Nucleus accumbens (tissue), 56 donors: ENCODE measurements around the gene CHMP4B.
A peak's percentile ranks its signal among the peaks of the same experiment; 100 is the strongest.

ENCODE experiments used
- DNase-seq, 56 donors: peaks; one replicate each; lab custom pipeline; 2025; lab: John Stamatoyannopoulos, UW

CHMP4B gene

DNA sequence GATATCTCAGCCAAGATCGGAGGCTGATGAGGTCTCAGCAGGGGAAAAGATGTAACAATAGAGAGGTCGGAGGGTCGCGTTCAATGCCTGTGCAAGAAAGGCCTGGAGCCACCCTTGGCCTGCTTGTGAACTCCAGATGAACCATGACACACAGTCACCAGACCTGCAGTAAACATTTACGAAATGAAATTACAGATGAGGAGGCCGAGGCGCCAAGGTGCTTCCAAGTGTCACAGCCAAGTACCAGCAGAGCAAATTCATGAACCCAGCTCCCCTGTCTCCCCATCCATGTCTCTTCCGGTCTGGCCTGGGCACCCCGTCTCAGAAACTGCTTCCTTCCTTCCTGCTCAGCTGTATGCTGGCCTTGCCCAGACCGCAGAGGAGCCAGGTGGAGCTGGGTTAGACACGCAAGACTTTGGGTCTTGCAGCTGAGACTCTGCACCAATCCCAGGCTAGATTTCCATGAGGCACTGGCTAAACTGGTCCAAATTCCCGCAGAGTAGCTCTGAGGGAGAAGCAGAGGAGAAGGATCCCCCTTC lies 48.1 kb downstream of the CHMP4B start:
- no peak for DNase-seq

DNA sequence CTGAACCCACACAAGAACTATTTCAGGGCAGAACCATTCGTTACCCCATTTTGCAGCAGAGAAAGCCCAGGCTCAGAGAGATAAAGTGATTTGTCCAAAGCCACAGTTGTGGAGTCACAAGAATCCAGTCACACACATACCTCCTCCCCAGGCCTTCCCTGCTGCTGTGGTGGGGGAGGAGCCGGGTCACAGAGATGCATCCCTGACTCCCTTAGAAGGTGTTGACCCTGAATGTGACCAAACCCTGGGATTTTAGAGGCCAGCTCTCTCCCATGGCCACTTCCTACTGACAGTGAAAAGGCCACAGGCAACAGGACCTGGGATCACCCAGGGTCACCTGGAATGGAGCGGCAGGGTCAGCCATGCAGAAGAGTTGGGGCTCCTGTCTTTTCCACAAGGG lies 48.6 kb downstream of the CHMP4B start:
- no peak for DNase-seq

DNA sequence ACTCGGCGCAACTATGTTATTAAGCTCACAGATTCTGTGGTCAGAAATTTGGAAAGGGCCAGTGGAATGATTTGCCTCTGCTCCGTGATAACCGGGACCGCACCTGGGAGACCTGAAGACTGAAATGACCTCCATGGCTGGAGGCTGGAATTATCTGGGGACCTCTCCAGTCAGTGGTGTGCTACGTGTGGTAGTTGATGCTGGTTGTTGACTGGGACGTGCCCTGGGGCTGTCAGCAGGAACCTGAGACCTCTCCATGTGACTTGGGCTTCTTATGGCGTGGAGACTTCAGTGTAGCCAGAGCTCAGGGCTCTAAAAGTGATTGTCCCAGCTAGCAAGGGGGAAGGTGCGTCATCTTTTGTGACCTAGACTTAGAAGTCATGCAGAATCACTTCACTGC lies 50.3 kb downstream of the CHMP4B start:
- DNase-seq, result no peak

GRCh38 chr20:33862709-33863403 lies 51.7 kb downstream of the CHMP4B start:
- peak in 30 of 56 donors; percentile 1 to 57 (median 15) for DNase-seq

DNA sequence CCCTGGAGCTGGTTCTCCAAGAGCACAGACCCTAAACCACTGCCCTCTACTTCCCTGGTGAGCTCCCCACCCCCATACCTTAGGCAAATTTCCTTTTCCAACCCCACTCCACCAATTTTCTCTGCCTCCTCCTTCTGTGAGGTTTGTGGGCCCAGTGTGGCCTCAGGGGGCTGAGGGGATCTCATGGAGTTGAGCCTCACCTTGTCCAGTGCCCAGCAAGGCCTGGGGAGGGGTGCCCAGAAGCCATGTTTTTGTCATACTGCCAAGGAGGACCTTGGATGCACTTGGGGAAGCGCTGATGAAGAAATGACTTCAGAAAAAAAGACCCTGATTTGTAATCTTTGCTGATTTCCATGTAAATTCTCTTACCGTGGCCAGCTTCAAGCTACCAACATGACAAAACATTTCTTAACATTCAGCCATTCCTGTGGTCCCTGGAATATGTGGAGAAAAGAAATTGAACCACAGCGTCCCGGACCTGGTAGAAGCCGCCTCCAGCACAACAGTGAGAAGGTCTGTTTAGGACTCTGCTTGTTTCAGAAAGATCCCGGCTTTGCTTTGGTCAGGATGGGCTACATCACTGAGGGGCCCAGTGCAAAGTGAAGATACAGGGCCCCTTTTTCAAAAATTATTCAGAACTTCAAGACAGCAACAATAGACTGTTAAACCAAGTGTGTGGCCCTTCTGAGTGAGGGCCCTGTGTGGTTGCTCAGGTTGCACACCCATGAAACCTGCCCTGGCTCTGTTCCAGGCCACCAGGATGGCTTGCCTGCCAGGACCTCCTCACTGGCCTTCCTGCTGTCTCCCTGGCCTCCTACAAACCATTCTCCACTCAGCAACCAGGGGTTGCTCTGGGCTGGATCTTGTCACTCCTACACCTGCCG lies 52.5 kb downstream of the CHMP4B start:
- DNase-seq, result no peak

DNA sequence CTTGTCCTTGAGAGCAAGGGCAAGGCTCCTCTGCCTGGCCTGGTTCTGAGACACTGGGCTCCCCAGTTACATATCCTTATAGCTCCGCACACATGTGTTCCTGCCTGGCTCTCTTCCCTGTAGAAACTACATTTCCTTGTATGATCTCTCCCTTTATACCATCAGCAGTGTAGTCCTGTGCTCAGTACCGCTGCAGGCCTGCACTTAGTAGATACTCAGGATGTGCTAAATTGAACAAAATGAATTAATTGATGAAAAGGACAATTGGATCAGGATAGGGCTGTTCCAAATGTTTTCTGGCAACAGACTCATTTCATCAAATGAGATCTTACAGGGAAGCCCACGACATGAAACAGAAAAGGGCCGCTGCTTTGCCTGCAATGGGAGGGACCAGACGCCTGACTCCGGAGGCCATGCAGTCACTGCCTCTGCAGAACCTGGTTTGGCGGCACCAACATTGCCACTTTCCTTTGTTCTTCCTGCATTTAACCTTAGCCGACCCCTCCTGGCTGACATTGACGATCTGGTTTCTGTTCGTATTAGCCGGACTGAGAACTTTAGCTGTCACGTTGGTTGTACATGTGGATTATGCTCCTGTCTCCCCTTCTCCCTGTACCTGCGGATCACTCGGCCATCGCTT lies 53.3 kb downstream of the CHMP4B start:
- no peak for DNase-seq

DNA sequence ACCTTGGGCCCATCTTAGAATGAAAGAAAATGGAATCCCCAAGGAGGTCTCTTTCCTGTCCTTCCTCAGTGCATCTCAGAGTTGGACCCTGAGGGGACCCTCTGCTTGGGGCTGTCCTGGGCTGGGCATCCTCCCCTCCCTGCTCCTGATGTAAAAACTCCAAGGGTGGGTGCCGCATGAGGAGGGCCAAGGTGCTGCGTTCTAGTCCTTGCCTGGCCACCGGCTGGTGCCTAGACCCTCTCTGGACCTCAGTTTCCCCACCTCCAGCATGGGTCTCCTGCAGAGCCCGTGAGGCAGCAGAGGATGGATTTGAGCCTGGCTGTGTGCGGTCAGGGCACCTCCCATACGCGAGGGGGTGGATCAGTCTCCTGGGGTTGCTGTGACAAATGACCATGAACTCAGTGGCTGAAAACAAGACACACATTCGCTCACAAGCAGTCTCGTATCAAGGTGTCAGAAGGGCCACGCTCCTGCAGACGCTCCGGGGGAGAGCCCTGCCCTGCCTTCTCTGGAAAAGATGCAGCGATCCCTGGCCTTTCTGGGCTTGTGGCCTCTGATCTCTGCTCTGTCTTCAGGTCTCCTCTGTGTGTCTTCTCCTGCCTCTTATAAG lies 54.7 kb downstream of the CHMP4B start:
- no peak for DNase-seq

DNA sequence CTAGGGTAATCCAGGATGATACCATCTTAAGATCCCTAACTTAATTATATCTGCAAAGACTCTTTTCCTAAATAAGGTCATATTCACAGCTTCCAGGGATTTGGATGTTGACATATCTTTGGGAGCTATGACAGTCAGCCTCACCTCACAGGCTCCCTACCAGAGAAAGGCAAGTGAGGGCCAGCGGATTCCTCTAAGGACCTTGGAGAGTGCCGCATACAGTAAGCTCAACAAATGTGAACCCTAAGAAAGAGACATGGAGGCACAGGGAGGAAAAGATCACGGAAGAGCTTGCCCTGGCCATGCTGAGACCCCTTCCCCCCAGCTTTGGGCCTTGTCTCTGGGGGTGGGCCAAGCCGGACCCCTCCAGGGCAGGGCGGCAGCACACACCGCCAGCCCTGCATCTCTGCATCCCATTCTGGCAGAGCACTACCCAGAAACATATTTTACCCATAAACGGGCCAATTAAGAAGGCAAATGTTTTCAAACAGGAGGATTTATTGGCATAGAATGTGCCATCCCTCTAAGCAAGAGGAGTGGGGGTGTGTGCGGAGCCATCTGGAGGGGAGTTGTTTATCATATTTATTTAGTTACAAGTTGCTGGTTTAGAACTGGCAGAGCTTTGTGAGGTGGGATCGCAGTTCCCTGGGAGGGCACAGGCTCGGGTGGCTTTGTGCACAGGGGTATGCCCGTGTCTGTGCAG lies 55.4 kb downstream of the CHMP4B start:
- DNase-seq, result no peak

GRCh38 chr20:33868042-33868441 lies 56.9 kb downstream of the CHMP4B start:
- DNase-seq, result no peak

DNA sequence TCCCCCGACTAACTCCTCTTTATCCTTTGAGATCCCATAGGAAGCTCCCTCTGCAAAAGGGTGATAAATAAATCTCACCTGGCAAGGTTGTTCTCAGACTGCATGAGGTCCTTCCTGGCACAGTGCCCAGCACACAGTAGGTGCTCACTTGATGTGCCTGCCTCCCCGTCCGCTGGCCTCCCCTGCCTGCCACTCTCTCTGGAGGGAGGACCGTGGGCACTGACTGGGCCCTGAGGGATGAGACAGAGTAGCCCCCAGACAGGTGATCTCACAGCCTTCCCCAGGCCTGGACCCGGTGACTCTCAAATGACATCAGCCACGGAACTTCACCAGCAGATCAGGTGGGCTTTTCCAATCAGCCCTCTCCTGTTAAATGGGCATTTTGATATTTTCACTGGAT lies 57.4 kb downstream of the CHMP4B start:
- DNase-seq, result no peak

DNA sequence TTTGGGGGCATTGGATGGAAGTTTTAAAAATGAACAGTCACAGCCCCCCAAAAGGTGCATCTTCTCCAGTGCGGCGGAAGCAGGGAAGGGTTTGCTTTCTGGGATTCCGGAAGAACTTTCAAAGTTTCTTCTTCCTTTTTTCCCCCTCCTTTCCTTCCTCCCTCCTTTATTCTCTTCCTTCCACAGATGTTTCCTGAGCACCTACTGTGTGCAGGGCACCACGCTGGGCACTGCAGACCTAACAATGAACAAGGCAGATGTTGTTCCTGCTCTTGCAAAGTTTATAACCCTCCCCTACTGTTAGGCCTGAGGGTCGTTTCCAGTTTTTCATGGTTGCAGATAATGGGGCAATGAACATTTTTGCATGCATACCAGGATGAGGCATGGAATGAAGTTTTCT lies 58.1 kb downstream of the CHMP4B start:
- DNase-seq, result no peak

DNA sequence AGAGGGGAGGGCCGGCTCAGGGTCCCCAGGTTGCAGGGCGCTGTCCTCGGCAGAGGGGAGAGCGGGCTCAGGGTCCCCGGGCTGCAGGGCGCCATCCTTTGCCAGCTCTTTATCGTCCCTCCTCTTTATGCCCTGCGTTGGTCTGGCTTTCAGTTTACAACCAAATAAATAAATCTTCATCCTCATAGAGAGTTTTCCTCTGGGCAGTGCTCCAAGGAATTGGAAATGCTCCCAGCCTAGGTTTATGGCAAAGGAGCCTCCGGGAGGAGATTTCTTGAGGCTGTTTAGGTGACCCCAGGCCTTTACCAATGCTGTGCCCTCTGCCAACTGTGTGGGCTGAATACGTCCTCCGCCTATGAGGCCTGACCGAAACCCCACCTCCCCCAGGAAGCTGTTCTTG lies 60.2 kb downstream of the CHMP4B start:
- DNase-seq, result no peak

- DNase-seq, result no peak
These were observed 63.0 kb downstream of the CHMP4B start for GRCh38 chr20:33874129-33874528.

GRCh38 chr20:33875055-33875454 lies 63.9 kb downstream of the CHMP4B start:
- DNase-seq, result no peak

DNA sequence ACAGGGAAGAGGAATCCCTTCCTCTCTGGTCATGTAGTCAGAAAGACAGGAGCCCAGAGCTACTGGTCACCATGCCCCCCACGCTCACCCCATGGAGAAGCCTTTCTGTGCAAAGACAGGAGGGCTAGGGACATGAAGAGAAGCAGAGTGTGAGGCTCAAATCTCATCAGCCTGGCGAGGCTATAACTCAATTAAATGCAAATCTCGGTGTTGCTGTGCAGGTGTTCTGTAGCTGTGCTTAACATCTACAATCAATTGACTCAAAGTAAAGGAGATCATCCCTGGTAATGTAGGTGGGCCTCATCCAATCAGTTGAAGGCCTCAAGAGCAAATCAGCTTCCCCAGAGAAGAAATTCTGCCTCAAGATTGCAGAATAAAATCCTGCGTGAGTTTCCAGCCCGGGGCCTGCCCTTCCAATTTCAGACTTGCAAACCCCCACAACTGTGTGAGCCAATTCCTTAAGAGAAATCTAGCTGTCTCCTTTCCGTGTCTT lies 64.4 kb downstream of the CHMP4B start:
- DNase-seq, result no peak

GRCh38 chr20:33878583-33878982 lies 67.4 kb downstream of the CHMP4B start:
- DNase-seq, result no peak

DNA sequence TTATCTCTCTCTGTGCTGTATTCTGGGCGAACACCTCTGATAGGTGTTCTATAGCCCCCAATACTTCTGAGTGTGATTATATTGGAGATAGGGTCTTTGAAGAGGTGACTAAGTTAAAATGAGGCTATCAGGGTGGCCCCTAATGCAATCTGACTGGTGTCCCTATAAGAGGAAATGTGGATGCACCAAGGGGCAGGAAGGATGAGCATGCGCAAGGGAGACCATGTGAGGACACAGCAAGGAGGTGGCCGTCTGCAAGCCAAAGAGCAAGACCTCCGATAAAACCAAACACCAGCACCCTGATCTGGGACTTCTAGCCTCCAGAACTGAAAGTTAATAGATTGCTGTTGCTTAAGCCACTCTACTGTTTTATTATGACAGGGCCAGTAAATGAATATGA lies 69.2 kb downstream of the CHMP4B start:
- no peak for DNase-seq

- no peak for DNase-seq
These were observed 70.8 kb downstream of the CHMP4B start for GRCh38 chr20:33881989-33882388.

DNA sequence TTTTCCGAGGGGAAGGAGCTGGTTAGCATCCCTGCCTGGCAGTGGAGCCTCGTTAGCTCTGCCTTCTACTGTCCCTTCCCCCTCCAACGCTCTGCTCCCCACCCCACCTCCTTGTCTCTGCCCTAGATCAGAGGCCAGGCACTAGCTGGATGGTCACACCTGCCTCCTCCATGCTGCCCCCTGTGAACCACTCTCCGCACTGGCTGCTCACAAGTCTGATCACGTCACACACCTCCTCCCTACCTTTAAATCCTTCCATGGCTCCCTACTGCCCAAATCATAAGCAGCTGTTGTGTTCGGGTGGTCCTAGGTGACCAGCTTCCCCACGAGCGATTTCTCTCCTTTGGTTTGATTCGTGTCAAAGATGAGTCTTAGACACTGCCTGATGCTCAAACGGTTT lies 71.3 kb downstream of the CHMP4B start:
- DNase-seq, result no peak

GRCh38 chr20:33883164-33883563 lies 72.0 kb downstream of the CHMP4B start:
- DNase-seq, result no peak
